HepG2 (cell line): ENCODE measurements around the gene ZFAND3.

ENCODE experiments used
- ADNP ChIP-seq: sonication (generic); formaldehyde crosslinking; IDR thresholded peaks from 2 replicates; pipeline ENCODE4 v1.4.0; 2020; ENCODE audit warnings: missing genetic modification reagents
- ARNTL ChIP-seq: sonication (generic); formaldehyde crosslinking; IDR thresholded peaks from 2 replicates; pipeline ENCODE4 v1.4.0; 2020; ENCODE audit warnings: mild to moderate bottlenecking, missing genetic modification reagents
- CCDC6 ChIP-seq: sonication (generic); formaldehyde crosslinking; IDR thresholded peaks from 2 replicates; pipeline ENCODE4 v1.8.1; 2022; ENCODE audit warnings: mild to moderate bottlenecking, missing genetic modification reagents, moderate library complexity
- CHD2 ChIP-seq: IDR thresholded peaks from 2 replicates; pipeline ENCODE4 v1.6.1; 2011; ENCODE audit warnings: low read depth, low read length, improper control_type of control experiment
- HNRNPK ChIP-seq: fragments of 200-400 bp; formaldehyde crosslinking; IDR thresholded peaks from 2 replicates; pipeline ENCODE4 v1.6.1; 2018; ENCODE audit warnings: low read length, low read depth, moderate library complexity, mild to moderate bottlenecking; ENCODE audit not compliant: poor library complexity, severe bottlenecking
- MAFK ChIP-seq, 2 experiments: IDR thresholded peaks in 1 of 2; conservative IDR thresholded peaks in 1 of 2; 2 replicates each; pipeline ENCODE4 v1.6.1; 2011; ENCODE audit warnings: improper control_type of control experiment in 2 of 2, low read length in 2 of 2
- NR1H2 ChIP-seq: sonication (generic); formaldehyde crosslinking; IDR thresholded peaks from 2 replicates; pipeline ENCODE4 v1.8.1; 2022; ENCODE audit warnings: low read depth, missing genetic modification reagents, borderline replicate concordance
- POLR2AphosphoS5 ChIP-seq: IDR thresholded peaks from 2 replicates; pipeline ENCODE4 v1.6.1; 2012; ENCODE audit warnings: low read depth, low read length
- RBM22 ChIP-seq: fragments of 200-400 bp; formaldehyde crosslinking; optimal IDR thresholded peaks from 2 replicates; pipeline ENCODE3; 2017; ENCODE audit warnings: mild to moderate bottlenecking, low read length, moderate library complexity
- TF ChIP-seq, protein P1 (sequence below), 2 experiments: IDR thresholded peaks; 2 replicates each; pipeline ENCODE4 v1.6.1; 2011 to 2012; ENCODE audit warnings: low read length in 2 of 2, borderline replicate concordance in 1 of 2, low read depth in 1 of 2, mild to moderate bottlenecking in 1 of 2, moderate library complexity in 1 of 2
- TF ChIP-seq, protein P2 (sequence below): sonication (generic); formaldehyde crosslinking; IDR thresholded peaks from 2 replicates; pipeline ENCODE4 v1.5.0; 2020; ENCODE audit warnings: mild to moderate bottlenecking, missing genetic modification reagents, moderate library complexity

GRCh38 chr6:38168126-38168525, 348.6 kb downstream of the ZFAND3 start:
- TF ChIP-seq CCDC6 (no peak), ADNP (CRISPR knock-in tag) (no peak), RBM22 (no peak), MAFK (conservative IDR thresholded peaks at IDR 0.05 in 1 of 2, IDR thresholded peaks at IDR 0.05 in 1 of 2; ENCODE audit: low read length in 2 of 2) (no peak), ARNTL (CRISPR knock-in tag) (no peak), POLR2AphosphoS5 (no peak), NR1H2 (CRISPR knock-in tag) (no peak), HNRNPK (no peak), CHD2 (no peak)
- TF ChIP-seq, protein P1, sequence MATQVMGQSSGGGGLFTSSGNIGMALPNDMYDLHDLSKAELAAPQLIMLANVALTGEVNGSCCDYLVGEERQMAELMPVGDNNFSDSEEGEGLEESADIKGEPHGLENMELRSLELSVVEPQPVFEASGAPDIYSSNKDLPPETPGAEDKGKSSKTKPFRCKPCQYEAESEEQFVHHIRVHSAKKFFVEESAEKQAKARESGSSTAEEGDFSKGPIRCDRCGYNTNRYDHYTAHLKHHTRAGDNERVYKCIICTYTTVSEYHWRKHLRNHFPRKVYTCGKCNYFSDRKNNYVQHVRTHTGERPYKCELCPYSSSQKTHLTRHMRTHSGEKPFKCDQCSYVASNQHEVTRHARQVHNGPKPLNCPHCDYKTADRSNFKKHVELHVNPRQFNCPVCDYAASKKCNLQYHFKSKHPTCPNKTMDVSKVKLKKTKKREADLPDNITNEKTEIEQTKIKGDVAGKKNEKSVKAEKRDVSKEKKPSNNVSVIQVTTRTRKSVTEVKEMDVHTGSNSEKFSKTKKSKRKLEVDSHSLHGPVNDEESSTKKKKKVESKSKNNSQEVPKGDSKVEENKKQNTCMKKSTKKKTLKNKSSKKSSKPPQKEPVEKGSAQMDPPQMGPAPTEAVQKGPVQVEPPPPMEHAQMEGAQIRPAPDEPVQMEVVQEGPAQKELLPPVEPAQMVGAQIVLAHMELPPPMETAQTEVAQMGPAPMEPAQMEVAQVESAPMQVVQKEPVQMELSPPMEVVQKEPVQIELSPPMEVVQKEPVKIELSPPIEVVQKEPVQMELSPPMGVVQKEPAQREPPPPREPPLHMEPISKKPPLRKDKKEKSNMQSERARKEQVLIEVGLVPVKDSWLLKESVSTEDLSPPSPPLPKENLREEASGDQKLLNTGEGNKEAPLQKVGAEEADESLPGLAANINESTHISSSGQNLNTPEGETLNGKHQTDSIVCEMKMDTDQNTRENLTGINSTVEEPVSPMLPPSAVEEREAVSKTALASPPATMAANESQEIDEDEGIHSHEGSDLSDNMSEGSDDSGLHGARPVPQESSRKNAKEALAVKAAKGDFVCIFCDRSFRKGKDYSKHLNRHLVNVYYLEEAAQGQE (IDR thresholded peaks at IDR 0.05; ENCODE audit: borderline replicate concordance in 1 of 2, low read depth in 1 of 2, low read length in 2 of 2), result no peak
- TF ChIP-seq, protein P2, sequence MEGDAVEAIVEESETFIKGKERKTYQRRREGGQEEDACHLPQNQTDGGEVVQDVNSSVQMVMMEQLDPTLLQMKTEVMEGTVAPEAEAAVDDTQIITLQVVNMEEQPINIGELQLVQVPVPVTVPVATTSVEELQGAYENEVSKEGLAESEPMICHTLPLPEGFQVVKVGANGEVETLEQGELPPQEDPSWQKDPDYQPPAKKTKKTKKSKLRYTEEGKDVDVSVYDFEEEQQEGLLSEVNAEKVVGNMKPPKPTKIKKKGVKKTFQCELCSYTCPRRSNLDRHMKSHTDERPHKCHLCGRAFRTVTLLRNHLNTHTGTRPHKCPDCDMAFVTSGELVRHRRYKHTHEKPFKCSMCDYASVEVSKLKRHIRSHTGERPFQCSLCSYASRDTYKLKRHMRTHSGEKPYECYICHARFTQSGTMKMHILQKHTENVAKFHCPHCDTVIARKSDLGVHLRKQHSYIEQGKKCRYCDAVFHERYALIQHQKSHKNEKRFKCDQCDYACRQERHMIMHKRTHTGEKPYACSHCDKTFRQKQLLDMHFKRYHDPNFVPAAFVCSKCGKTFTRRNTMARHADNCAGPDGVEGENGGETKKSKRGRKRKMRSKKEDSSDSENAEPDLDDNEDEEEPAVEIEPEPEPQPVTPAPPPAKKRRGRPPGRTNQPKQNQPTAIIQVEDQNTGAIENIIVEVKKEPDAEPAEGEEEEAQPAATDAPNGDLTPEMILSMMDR (CRISPR knock-in tag), result no peak
